CD8-positive, alpha-beta memory T cell (primary cell): Measurements from ENCODE around the gene OTOGL. TPM values are rescaled to one million over a fixed set of nuclear protein-coding genes. Genes with fewer than 3 reads are reported as not detected.

Experiments
- CTCF ChIA-PET: fragments of 350-600 bp; sonication (Branson Sonifier 250); formaldehyde crosslinking; loops from one replicate; lab custom pipeline; 2021; ENCODE audit warnings: antibody characterized with exemption; lab: Charles Lee
- POLR2A ChIA-PET: fragments of 350-600 bp; sonication (Branson Sonifier 250); formaldehyde crosslinking; loops from one replicate; lab custom pipeline; 2021; ENCODE audit warnings: antibody characterized with exemption; lab: Charles Lee
- DNase-seq, 5 donors: peaks; one replicate each; pipeline versions ENCODE4 v3.0.0 to v3.0.0-alpha.2; 2020 to 2022; ENCODE audit warnings: mixed read lengths in 1 of 5
- H3K27ac ChIP-seq: one replicate; pipeline ENCODE4 v1.7.0; 2013; ENCODE audit warnings: low read depth, mild to moderate bottlenecking, low read length, moderate library complexity
- H3K27me3 ChIP-seq: 2 replicates; pipeline ENCODE4 v1.7.0; 2013; ENCODE audit warnings: low read length, mild to moderate bottlenecking; ENCODE audit not compliant: insufficient read depth, poor library complexity, severe bottlenecking
- H3K36me3 ChIP-seq: 2 replicates; pipeline ENCODE4 v1.7.0; 2013; ENCODE audit warnings: mild to moderate bottlenecking, low read length, moderate library complexity; ENCODE audit not compliant: insufficient read depth
- H3K4me1 ChIP-seq: 2 replicates; pipeline ENCODE4 v1.7.0; 2013; ENCODE audit warnings: mild to moderate bottlenecking, low read length, moderate library complexity; ENCODE audit not compliant: insufficient read depth
- H3K4me3 ChIP-seq: 2 replicates; pipeline ENCODE4 v1.7.0; 2013; ENCODE audit warnings: mild to moderate bottlenecking, low read length
- H3K9me3 ChIP-seq: 2 replicates; pipeline ENCODE4 v1.7.0; 2013; ENCODE audit warnings: mild to moderate bottlenecking, low read length
- H3K27ac Mint-ChIP-seq, 8 donors: one replicate each; pipeline ENCODE4 v1.8.0; 2020 to 2021; ENCODE audit warnings: mixed read lengths in 8 of 8, mild to moderate bottlenecking in 6 of 8, inconsistent platforms in 3 of 8, moderate library complexity in 3 of 8
- H3K27me3 Mint-ChIP-seq, 2 donors: one replicate each; pipeline ENCODE4 v1.8.0; 2020 to 2021; ENCODE audit warnings: mixed read lengths in 2 of 2, mild to moderate bottlenecking in 1 of 2, moderate library complexity in 1 of 2
- H3K36me3 Mint-ChIP-seq, 3 donors: one replicate each; pipeline ENCODE4 v1.8.0; 2020 to 2021; ENCODE audit warnings: mixed read lengths in 3 of 3, inconsistent platforms in 1 of 3, mild to moderate bottlenecking in 1 of 3
- H3K4me1 Mint-ChIP-seq, 3 donors: one replicate each; pipeline ENCODE4 v1.8.0; 2020 to 2021; ENCODE audit warnings: mixed read lengths in 3 of 3, inconsistent platforms in 1 of 3, mild to moderate bottlenecking in 1 of 3
- H3K4me3 Mint-ChIP-seq, 7 donors: one replicate each; pipeline ENCODE4 v1.8.0; 2020 to 2021; ENCODE audit warnings: mixed read lengths in 7 of 7, mild to moderate bottlenecking in 6 of 7, moderate library complexity in 4 of 7, inconsistent platforms in 2 of 7
- H3K9me3 Mint-ChIP-seq, 5 donors: one replicate each; pipeline ENCODE4 v1.8.0; 2020 to 2022; ENCODE audit warnings: mixed read lengths in 5 of 5, mild to moderate bottlenecking in 3 of 5, moderate library complexity in 2 of 5, inconsistent platforms in 1 of 5
- polyA plus RNA-seq: library from polyadenylated mRNA; unstranded; fragments of 300-500 nt; fragmentation: Illumina TruSeq; gene quantifications from one replicate; pipeline ENCODE4 v1.2.3, GENCODE V29; 2021
- total RNA-seq, 2 experiments: library from RNA; stranded (reverse); gene quantifications; one replicate each; pipeline ENCODE4 v1.2.3, GENCODE V29; 2021

OTOGL gene
- total and polyA plus RNA-seq, 3 experiments from 2014 or later: not detected

GRCh38 chr12:80176706-80177105 lies 77.4 kb downstream of the OTOGL start:
- no peaks in the 10 kb centered on the region for H3K4me1 ChIP-seq
- CTCF ChIA-PET: interaction anchor here (0.8 kb wide), 1 partner anchor 11 kb away, joined by 3 read pairs; no protein-coding TSS in a partner anchor
- no peaks in the 10 kb centered on the region for H3K9me3 Mint-ChIP-seq
- no peaks in the 10 kb centered on the region for H3K9me3 ChIP-seq
- H3K4me3 ChIP-seq: no peak overlapping the region
- no peak overlapping the region for H3K27ac ChIP-seq
- H3K27me3 Mint-ChIP-seq: peaks cover 8 to 10% of the 10 kb centered on the region in 2 donors
- peaks cover 0 to 9% (median 4%) of the 10 kb centered on the region in 3 donors for H3K4me1 Mint-ChIP-seq
- H3K27ac Mint-ChIP-seq: no peak overlapping the region
- POLR2A ChIA-PET: no interaction called here
- no peak overlapping the region for H3K4me3 Mint-ChIP-seq
- no peak for DNase-seq
- no peaks in the 10 kb centered on the region for H3K36me3 Mint-ChIP-seq
- H3K36me3 ChIP-seq: no peaks in the 10 kb centered on the region
- no peaks in the 10 kb centered on the region for H3K27me3 ChIP-seq

DNA sequence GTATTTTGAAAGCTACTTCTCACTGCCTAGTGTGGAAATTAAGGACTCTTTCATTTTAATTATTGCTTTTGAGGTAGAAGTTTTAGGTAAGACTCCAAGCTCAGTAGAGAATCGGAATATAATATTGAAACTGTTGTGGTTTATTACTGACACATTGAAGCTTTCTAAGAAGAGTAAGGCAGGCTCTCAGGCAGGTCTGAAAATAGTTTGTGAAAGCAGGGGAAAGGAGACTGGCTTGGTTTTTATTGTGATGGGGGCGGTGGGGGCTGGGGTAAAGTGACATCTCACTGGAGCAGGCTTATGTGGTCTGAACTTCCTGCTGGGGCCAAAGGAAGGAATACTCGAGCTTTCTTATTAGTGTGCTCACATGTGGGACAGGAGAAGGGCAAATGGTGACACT lies 79.5 kb downstream of the OTOGL start:
- H3K27me3 ChIP-seq: no peaks in the 10 kb centered on the region
- H3K27ac ChIP-seq: no peak overlapping the region
- DNase-seq: no peak
- Mint-ChIP-seq H3K36me3 (no peaks in the 10 kb centered on the region), H3K27me3 (peaks cover 2 to 13% of the 10 kb centered on the region in 2 donors), H3K4me3 (no peak overlapping the region), H3K27ac (no peak overlapping the region), H3K9me3 (no peaks in the 10 kb centered on the region), H3K4me1 (peaks cover 0 to 9% (median 4%) of the 10 kb centered on the region in 3 donors)
- POLR2A ChIA-PET: no interaction called here
- no peak overlapping the region for H3K4me3 ChIP-seq
- CTCF ChIA-PET: no interaction called here
- H3K4me1 ChIP-seq: no peaks in the 10 kb centered on the region
- H3K9me3 ChIP-seq: no peaks in the 10 kb centered on the region
- H3K36me3 ChIP-seq: no peaks in the 10 kb centered on the region

GRCh38 chr12:80183939-80184338 lies 84.6 kb downstream of the OTOGL start:
- Histone ChIP-seq H3K27ac (no peak overlapping the region), H3K4me3 (no peak overlapping the region), H3K27me3 (no peaks in the 10 kb centered on the region), H3K9me3 (no peaks in the 10 kb centered on the region), H3K36me3 (no peaks in the 10 kb centered on the region), H3K4me1 (peaks cover 5% of the 10 kb centered on the region)
- ChIA-PET CTCF (no interaction called here), POLR2A (no interaction called here)
- peaks cover 0 to 2% (median 1%) of the 10 kb centered on the region in 3 donors for H3K4me1 Mint-ChIP-seq
- H3K27ac Mint-ChIP-seq: no peak overlapping the region
- peaks cover 2 to 9% of the 10 kb centered on the region in 2 donors for H3K27me3 Mint-ChIP-seq
- H3K36me3 Mint-ChIP-seq: no peaks in the 10 kb centered on the region
- no peaks in the 10 kb centered on the region for H3K9me3 Mint-ChIP-seq
- H3K4me3 Mint-ChIP-seq: no peak overlapping the region
- no peak for DNase-seq

- no peak overlapping the region for H3K4me3 Mint-ChIP-seq
- CTCF ChIA-PET: interaction anchor here (0.7 kb wide), 1 partner anchor 607 kb away, joined by 3 read pairs; no protein-coding TSS in a partner anchor
- H3K36me3 Mint-ChIP-seq: no peaks in the 10 kb centered on the region
Observed at GRCh38 chr12:80184926-80185325, 85.6 kb downstream of the OTOGL start.

GRCh38 chr12:80186727-80187217 lies 87.4 kb downstream of the OTOGL start:
- no peak overlapping the region for H3K4me3 Mint-ChIP-seq
- H3K4me3 ChIP-seq: no peak overlapping the region
- H3K9me3 Mint-ChIP-seq: no peaks in the 10 kb centered on the region
- H3K9me3 ChIP-seq: no peaks in the 10 kb centered on the region
- POLR2A ChIA-PET: no interaction called here
- H3K4me1 ChIP-seq: peaks cover 5% of the 10 kb centered on the region
- no peaks in the 10 kb centered on the region for H3K36me3 Mint-ChIP-seq
- no peak overlapping the region for H3K27ac ChIP-seq
- CTCF ChIA-PET: interaction anchor here (0.7 to 1.4 kb wide), 6 partner anchors 49 to 301 kb away, joined by 3 to 4 read pairs (median 3); no protein-coding TSS in a partner anchor
- H3K27me3 ChIP-seq: no peaks in the 10 kb centered on the region
- peak in 3 of 5 donors; percentile 15 to 47 (median 35) for DNase-seq
- H3K36me3 ChIP-seq: no peaks in the 10 kb centered on the region
- H3K4me1 Mint-ChIP-seq: no peaks in the 10 kb centered on the region
- peaks cover under 1 to 14% of the 10 kb centered on the region in 2 donors for H3K27me3 Mint-ChIP-seq
- peak overlapping the region in 1 of 8 donors; percentile 82 for H3K27ac Mint-ChIP-seq

More at GRCh38 chr12:80184926-80185325, 85.6 kb downstream of the OTOGL start:
- no peaks in the 10 kb centered on the region for H3K27me3 ChIP-seq
- H3K27ac Mint-ChIP-seq: no peak overlapping the region
- H3K4me1 ChIP-seq: peaks cover 5% of the 10 kb centered on the region
- no peaks in the 10 kb centered on the region for H3K9me3 Mint-ChIP-seq
- H3K4me1 Mint-ChIP-seq: no peaks in the 10 kb centered on the region
- H3K4me3 ChIP-seq: no peak overlapping the region
- POLR2A ChIA-PET: no interaction called here
- no peak overlapping the region for H3K27ac ChIP-seq
- DNase-seq: no peak
- H3K27me3 Mint-ChIP-seq: peaks cover 2 to 10% of the 10 kb centered on the region in 2 donors
- H3K9me3 ChIP-seq: no peaks in the 10 kb centered on the region
- no peaks in the 10 kb centered on the region for H3K36me3 ChIP-seq

DNA sequence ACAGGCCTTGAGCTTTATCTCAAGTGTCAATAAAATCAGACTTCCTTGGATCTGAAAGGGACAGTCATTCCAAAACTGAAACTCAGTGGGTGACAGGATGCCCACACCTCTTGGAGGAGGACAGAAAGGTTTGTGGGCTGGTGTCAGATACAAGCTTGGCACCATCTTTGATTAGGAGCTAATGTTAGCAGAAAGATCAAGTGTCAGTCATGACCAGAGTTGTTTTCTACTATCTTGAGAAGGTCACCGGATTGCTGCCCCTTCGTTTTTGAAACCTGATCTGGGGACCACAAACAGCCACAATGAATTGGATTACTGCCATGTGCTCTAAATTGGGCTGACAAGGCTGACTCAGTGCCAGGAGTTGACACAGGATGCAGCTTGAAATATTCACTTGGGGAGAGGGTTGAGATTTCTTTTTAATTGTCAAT lies 88.3 kb downstream of the OTOGL start:
- Histone ChIP-seq H3K4me3 (no peak overlapping the region), H3K27me3 (no peaks in the 10 kb centered on the region), H3K4me1 (peaks cover 5% of the 10 kb centered on the region), H3K36me3 (no peaks in the 10 kb centered on the region), H3K27ac (no peak overlapping the region), H3K9me3 (no peaks in the 10 kb centered on the region)
- no peak for DNase-seq
- POLR2A ChIA-PET: no interaction called here
- no peaks in the 10 kb centered on the region for H3K36me3 Mint-ChIP-seq
- H3K27me3 Mint-ChIP-seq: peaks cover 0 to 14% of the 10 kb centered on the region in 2 donors
- H3K27ac Mint-ChIP-seq: peak overlapping the region in 2 of 8 donors; percentile 3 to 5
- H3K4me1 Mint-ChIP-seq: no peaks in the 10 kb centered on the region
- CTCF ChIA-PET: interaction anchor here (0.7 to 1.4 kb wide), 4 partner anchors 48 to 302 kb away, joined by 3 to 4 read pairs (median 3); no protein-coding TSS in a partner anchor
- H3K9me3 Mint-ChIP-seq: no peaks in the 10 kb centered on the region
- H3K4me3 Mint-ChIP-seq: no peak overlapping the region

DNA sequence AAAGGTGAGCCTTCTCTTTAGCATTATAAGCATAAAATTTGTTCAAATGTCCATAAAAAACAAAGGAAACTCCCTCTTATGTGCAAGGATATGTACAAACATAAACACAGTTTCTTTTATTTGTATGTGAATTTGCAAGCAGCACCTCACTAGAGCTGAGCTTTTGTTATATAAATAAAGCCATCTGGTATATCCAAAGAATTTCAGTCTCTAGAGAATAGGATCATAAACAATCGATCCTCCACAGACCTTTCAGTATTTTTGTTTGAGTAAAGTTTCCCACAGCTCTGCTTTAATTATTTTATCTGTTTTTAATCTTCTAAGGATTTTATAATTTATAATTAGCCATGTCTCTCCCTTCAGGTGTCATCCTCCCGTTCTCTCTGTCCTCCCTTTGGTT lies 89.2 kb downstream of the OTOGL start:
- H3K36me3 ChIP-seq: no peaks in the 10 kb centered on the region
- Mint-ChIP-seq H3K36me3 (no peaks in the 10 kb centered on the region), H3K4me3 (no peak overlapping the region), H3K27ac (no peak overlapping the region), H3K27me3 (peaks cover 2 to 16% of the 10 kb centered on the region in 2 donors), H3K9me3 (no peaks in the 10 kb centered on the region), H3K4me1 (no peaks in the 10 kb centered on the region)
- no peaks in the 10 kb centered on the region for H3K27me3 ChIP-seq
- ChIA-PET POLR2A (no interaction called here), CTCF (no interaction called here)
- no peak overlapping the region for H3K4me3 ChIP-seq
- no peak overlapping the region for H3K27ac ChIP-seq
- H3K9me3 ChIP-seq: no peaks in the 10 kb centered on the region
- H3K4me1 ChIP-seq: peaks cover 5% of the 10 kb centered on the region
- no peak for DNase-seq

DNA sequence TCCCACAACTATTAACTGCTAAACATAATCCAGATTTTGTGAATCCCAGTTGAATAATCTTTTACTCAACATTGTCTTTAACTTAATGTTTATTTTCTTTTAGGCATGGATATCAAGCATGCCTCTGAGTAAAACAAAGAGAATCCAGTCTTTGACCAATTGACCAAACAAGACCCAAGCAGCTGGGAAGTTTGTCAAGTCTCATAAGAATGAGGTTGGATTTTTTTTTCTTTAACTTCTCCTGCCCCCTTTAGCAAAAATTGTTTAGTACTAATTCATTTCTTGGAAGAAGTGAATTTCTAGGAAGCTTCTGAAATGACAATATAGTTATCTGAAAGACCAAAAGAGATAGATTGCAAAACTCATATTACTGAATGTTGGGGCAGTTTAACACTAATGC lies 89.9 kb downstream of the OTOGL start:
- Histone ChIP-seq H3K36me3 (no peaks in the 10 kb centered on the region), H3K9me3 (no peaks in the 10 kb centered on the region), H3K27ac (no peak overlapping the region), H3K27me3 (no peaks in the 10 kb centered on the region), H3K4me1 (peaks cover 5% of the 10 kb centered on the region), H3K4me3 (no peak overlapping the region)
- CTCF ChIA-PET: no interaction called here
- POLR2A ChIA-PET: no interaction called here
- Mint-ChIP-seq H3K4me3 (no peak overlapping the region), H3K27me3 (peaks cover 2 to 16% of the 10 kb centered on the region in 2 donors), H3K4me1 (no peaks in the 10 kb centered on the region), H3K27ac (no peak overlapping the region), H3K36me3 (no peaks in the 10 kb centered on the region), H3K9me3 (no peaks in the 10 kb centered on the region)
- no peak for DNase-seq
